ENCODE results near the gene HSF5.

The HSF5 gene

DNA sequence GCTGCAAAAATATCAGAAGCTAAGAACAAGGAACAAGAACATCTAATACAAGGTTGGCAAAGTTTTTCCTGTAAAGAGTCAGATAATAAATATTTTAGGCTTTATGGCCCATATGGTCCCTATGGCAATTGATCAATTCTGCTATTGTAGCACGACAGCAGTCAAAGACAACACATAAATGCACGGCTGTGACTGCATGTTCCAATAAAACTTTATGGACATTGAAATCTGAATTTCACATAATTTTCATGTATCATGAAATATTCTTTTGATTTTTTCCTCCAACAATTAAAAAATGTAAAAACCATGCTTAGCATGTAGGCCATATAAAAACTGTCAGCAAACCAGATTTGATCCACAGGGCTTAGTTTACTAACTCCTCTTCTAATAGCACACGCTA is 60.4 kb downstream of the HSF5 start:
- Histone ChIP-seq H2BK5ac (ENCODE audit: low read depth, low read length, poor library complexity, severe bottlenecking) (no peak overlapping the region), H3K4me3 (ENCODE audit: insufficient read depth in 1 of 2, low read depth in 1 of 2, low read length in 2 of 2) (no peak overlapping the region), H3K27ac (ENCODE audit: low read length, poor library complexity, severe bottlenecking) (no peak overlapping the region), H3K27me3 (ENCODE audit: control insufficient read depth in 1 of 2, insufficient read depth in 1 of 2, low read length in 2 of 2) (peaks cover 5 to 17% of the 10 kb centered on the region in 2 experiments), H3K9me3 (ENCODE audit: control insufficient read depth, low read length) (no peaks in the 10 kb centered on the region), H2AK5ac (ENCODE audit: low read length, severe bottlenecking) (no peak overlapping the region), H4K8ac (ENCODE audit: low read length) (no peak overlapping the region), H3K4ac (ENCODE audit: low read depth in 1 of 2, low read length in 2 of 2) (no peak overlapping the region), H2AFZ (ENCODE audit: low read depth, low read length) (no peak overlapping the region), H2BK12ac (ENCODE audit: low read length in 2 of 2) (no peak overlapping the region), H4K91ac (ENCODE audit: low read length) (no peak overlapping the region), H3K9ac (ENCODE audit: low read length) (no peak overlapping the region), H3K36me3 (ENCODE audit: control insufficient read depth in 1 of 2, insufficient read depth in 2 of 2, low read depth in 1 of 2, low read length in 2 of 2) (no peaks in the 10 kb centered on the region), H2BK15ac (ENCODE audit: low read depth, poor library complexity, severe bottlenecking) (no peak overlapping the region), H3K14ac (ENCODE audit: low read length in 2 of 2) (no peak overlapping the region), H3K4me2 (ENCODE audit: low read length, poor library complexity, severe bottlenecking) (no peak overlapping the region), H3K18ac (ENCODE audit: low read depth in 1 of 2, low read length in 2 of 2) (no peak overlapping the region), H3K4me1 (ENCODE audit: control insufficient read depth, insufficient read depth, low read depth, low read length) (no peaks in the 10 kb centered on the region), H2BK120ac (ENCODE audit: low read depth, low read length) (no peak overlapping the region), H3K79me1 (replicated peaks; ENCODE audit: low read length, poor library complexity, severe bottlenecking) (no peaks in the 10 kb centered on the region), H3K23ac (ENCODE audit: low read length in 2 of 2) (no peak overlapping the region)
- DNase-seq: no peak
- WGBS: 79% methylated on average over 2 of the region's 3 CpGs

GRCh38 chr17:58421711-58422110 is 66.5 kb downstream of the HSF5 start:
- H3K4ac ChIP-seq (ENCODE audit: low read depth in 1 of 2, low read length in 2 of 2): no peak overlapping the region
- no peak overlapping the region for H4K8ac ChIP-seq (ENCODE audit: low read length)
- no peak overlapping the region for H2BK12ac ChIP-seq (ENCODE audit: low read length in 2 of 2)
- H3K27me3 ChIP-seq (ENCODE audit: control insufficient read depth in 1 of 2, insufficient read depth in 1 of 2, low read length in 2 of 2): peaks cover 4 to 20% of the 10 kb centered on the region in 2 experiments
- no peak overlapping the region for H3K27ac ChIP-seq (ENCODE audit: low read length, poor library complexity, severe bottlenecking)
- no peak overlapping the region for H2BK5ac ChIP-seq (ENCODE audit: low read depth, low read length, poor library complexity, severe bottlenecking)
- H3K23ac ChIP-seq (ENCODE audit: low read length in 2 of 2): no peak overlapping the region
- no peak overlapping the region for H3K4me2 ChIP-seq (ENCODE audit: low read length, poor library complexity, severe bottlenecking)
- no peak overlapping the region for H2AK5ac ChIP-seq (ENCODE audit: low read length, severe bottlenecking)
- DNase-seq: no peak
- H3K18ac ChIP-seq (ENCODE audit: low read depth in 1 of 2, low read length in 2 of 2): no peak overlapping the region
- H2BK15ac ChIP-seq (ENCODE audit: low read depth, poor library complexity, severe bottlenecking): no peak overlapping the region
- no peaks in the 10 kb centered on the region for H3K79me1 ChIP-seq (replicated peaks; ENCODE audit: low read length, poor library complexity, severe bottlenecking)
- H3K14ac ChIP-seq (ENCODE audit: low read length in 2 of 2): no peak overlapping the region
- no peak overlapping the region for H2BK120ac ChIP-seq (ENCODE audit: low read depth, low read length)
- WGBS: 20% methylated on average over 1 of the region's 1 CpG
- H2AFZ ChIP-seq (ENCODE audit: low read depth, low read length): no peak overlapping the region
- no peaks in the 10 kb centered on the region for H3K9me3 ChIP-seq (ENCODE audit: control insufficient read depth, low read length)
- no peak overlapping the region for H3K4me3 ChIP-seq (ENCODE audit: insufficient read depth in 1 of 2, low read depth in 1 of 2, low read length in 2 of 2)
- no peak overlapping the region for H4K91ac ChIP-seq (ENCODE audit: low read length)
- H3K36me3 ChIP-seq (ENCODE audit: control insufficient read depth in 1 of 2, insufficient read depth in 2 of 2, low read depth in 1 of 2, low read length in 2 of 2): no peaks in the 10 kb centered on the region
- H3K4me1 ChIP-seq (ENCODE audit: control insufficient read depth, insufficient read depth, low read depth, low read length): no peaks in the 10 kb centered on the region
- no peak overlapping the region for H3K9ac ChIP-seq (ENCODE audit: low read length)

DNA sequence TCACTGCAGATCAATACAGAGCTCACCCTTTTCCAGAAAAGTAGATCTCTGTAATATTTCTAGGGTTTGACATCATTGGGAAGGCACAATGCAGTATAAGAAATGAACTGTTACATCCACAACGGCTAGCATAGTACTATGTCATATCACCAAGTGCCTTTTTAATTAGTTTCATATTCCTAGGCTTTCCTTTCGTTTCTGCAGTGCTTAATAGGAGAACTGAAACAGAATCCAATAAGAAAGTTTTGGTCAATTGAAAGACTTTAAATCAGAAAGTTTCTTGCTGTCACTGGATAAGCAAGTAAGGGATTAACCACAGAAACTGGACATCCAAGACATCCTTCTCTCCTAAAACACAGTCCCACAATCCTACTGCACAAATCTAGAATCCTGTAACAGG is 67.4 kb downstream of the HSF5 start:
- Histone ChIP-seq H4K8ac (ENCODE audit: low read length) (no peak overlapping the region), H3K14ac (ENCODE audit: low read length in 2 of 2) (no peak overlapping the region), H2BK12ac (ENCODE audit: low read length in 2 of 2) (no peak overlapping the region), H3K18ac (ENCODE audit: low read depth in 1 of 2, low read length in 2 of 2) (no peak overlapping the region), H3K4me3 (ENCODE audit: insufficient read depth in 1 of 2, low read depth in 1 of 2, low read length in 2 of 2) (no peak overlapping the region), H3K9ac (ENCODE audit: low read length) (no peak overlapping the region), H3K4me1 (ENCODE audit: control insufficient read depth, insufficient read depth, low read depth, low read length) (no peaks in the 10 kb centered on the region), H4K91ac (ENCODE audit: low read length) (no peak overlapping the region), H2BK120ac (ENCODE audit: low read depth, low read length) (no peak overlapping the region), H3K36me3 (ENCODE audit: control insufficient read depth in 1 of 2, insufficient read depth in 2 of 2, low read depth in 1 of 2, low read length in 2 of 2) (no peaks in the 10 kb centered on the region), H2AFZ (ENCODE audit: low read depth, low read length) (no peak overlapping the region), H2BK5ac (ENCODE audit: low read depth, low read length, poor library complexity, severe bottlenecking) (no peak overlapping the region), H3K27me3 (ENCODE audit: control insufficient read depth in 1 of 2, insufficient read depth in 1 of 2, low read length in 2 of 2) (peaks cover 5 to 20% of the 10 kb centered on the region in 2 experiments), H3K23ac (ENCODE audit: low read length in 2 of 2) (no peak overlapping the region), H2AK5ac (ENCODE audit: low read length, severe bottlenecking) (no peak overlapping the region), H3K4me2 (ENCODE audit: low read length, poor library complexity, severe bottlenecking) (no peak overlapping the region), H3K4ac (ENCODE audit: low read depth in 1 of 2, low read length in 2 of 2) (no peak overlapping the region), H3K9me3 (ENCODE audit: control insufficient read depth, low read length) (no peaks in the 10 kb centered on the region), H3K27ac (ENCODE audit: low read length, poor library complexity, severe bottlenecking) (no peak overlapping the region), H3K79me1 (replicated peaks; ENCODE audit: low read length, poor library complexity, severe bottlenecking) (no peaks in the 10 kb centered on the region), H2BK15ac (ENCODE audit: low read depth, poor library complexity, severe bottlenecking) (no peak overlapping the region)
- no peak for DNase-seq
- WGBS: 33% methylated on average over 1 of the region's 2 CpGs

DNA sequence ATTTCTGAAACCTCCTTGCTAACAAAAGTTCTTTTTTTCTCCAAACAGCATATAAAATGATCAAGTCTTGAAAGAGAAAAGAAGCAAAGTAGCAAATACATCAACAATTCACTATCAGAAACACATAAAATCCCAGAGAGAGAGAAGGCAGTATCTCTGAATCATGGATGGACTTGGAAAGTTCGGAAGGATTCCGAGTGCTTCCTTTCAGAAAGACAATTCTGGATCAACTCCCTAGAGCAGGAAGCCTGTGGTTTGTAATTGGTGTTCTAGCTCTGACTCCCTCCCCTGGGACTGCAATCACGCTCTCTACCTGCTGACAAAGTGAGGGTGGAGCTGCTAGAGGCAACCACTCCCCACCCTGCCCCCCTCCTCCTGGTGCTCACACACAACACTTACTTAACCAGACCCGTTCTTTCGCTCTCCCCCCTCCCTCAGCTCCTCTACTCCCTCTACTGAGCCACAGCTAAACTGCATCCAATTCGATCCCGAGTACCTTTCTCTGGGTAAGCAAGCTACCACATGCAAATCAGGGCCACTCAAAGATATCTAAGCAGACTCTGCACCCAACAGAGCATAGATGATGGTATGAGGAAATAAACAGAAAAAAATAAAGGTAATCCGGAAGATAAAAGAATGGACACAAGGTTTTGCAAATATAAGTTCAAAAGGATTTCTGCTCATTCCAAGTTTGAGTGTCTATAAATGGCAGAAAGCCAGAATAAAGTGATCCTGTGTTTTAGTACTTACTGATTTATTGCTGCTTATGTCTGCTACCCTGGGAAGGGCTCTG is 70.7 kb downstream of the HSF5 start, which contains the start of gene RNF43:
TSS of gene RNF43 (minus strand) at position 235 of the 793 bp plus-strand sequence. CDS start 1,957 bp downstream, outside the sequence.
- Histone ChIP-seq H4K91ac (ENCODE audit: low read length) (no peak within 1 kb of the TSS), H2AFZ (ENCODE audit: low read depth, low read length) (no peak within 1 kb of the TSS), H3K14ac (ENCODE audit: low read length in 2 of 2) (no peak within 1 kb of the TSS), H3K4ac (ENCODE audit: low read depth in 1 of 2, low read length in 2 of 2) (no peak within 1 kb of the TSS), H3K27ac (ENCODE audit: low read length, poor library complexity, severe bottlenecking) (no peak within 1 kb of the TSS), H2BK12ac (ENCODE audit: low read length in 2 of 2) (no peak within 1 kb of the TSS), H2BK120ac (ENCODE audit: low read depth, low read length) (no peak within 1 kb of the TSS), H3K4me1 (ENCODE audit: control insufficient read depth, insufficient read depth, low read depth, low read length) (no peaks in the 10 kb centered on the region), H3K4me2 (ENCODE audit: low read length, poor library complexity, severe bottlenecking) (peak within 1 kb of the TSS; percentile 25), H2BK15ac (ENCODE audit: low read depth, poor library complexity, severe bottlenecking) (no peak within 1 kb of the TSS), H3K36me3 (ENCODE audit: control insufficient read depth in 1 of 2, insufficient read depth in 2 of 2, low read depth in 1 of 2, low read length in 2 of 2) (no peaks in the 10 kb centered on the region), H2AK5ac (ENCODE audit: low read length, severe bottlenecking) (no peak within 1 kb of the TSS), H2BK5ac (ENCODE audit: low read depth, low read length, poor library complexity, severe bottlenecking) (no peak within 1 kb of the TSS), H3K9ac (ENCODE audit: low read length) (peak within 1 kb of the TSS; percentile 62), H3K4me3 (ENCODE audit: insufficient read depth in 1 of 2, low read depth in 1 of 2, low read length in 2 of 2) (peak within 1 kb of the TSS in 1 of 2 experiments; percentile 67), H4K8ac (ENCODE audit: low read length) (no peak within 1 kb of the TSS), H3K23ac (ENCODE audit: low read length in 2 of 2) (no peak within 1 kb of the TSS), H3K79me1 (replicated peaks; ENCODE audit: low read length, poor library complexity, severe bottlenecking) (no peaks in the 10 kb centered on the region), H3K18ac (ENCODE audit: low read depth in 1 of 2, low read length in 2 of 2) (no peak within 1 kb of the TSS), H3K9me3 (ENCODE audit: control insufficient read depth, low read length) (no peaks in the 10 kb centered on the region), H3K27me3 (ENCODE audit: control insufficient read depth in 1 of 2, insufficient read depth in 1 of 2, low read length in 2 of 2) (peaks cover 8 to 20% of the 10 kb centered on the region in 2 experiments)
- WGBS: 2% methylated on average over 5 of the region's 8 CpGs
- DNase-seq: peak; percentile 83
